HG03354 (cell line): Measurements from ENCODE around the gene HDAC11.

Experiments
- ATAC-seq: cut with Tn5 transposase; IDR thresholded peaks from one replicate; pipeline ENCODE4 v1.9.1; 2021; ENCODE audit warnings: mild to moderate bottlenecking; ENCODE audit not compliant: unreplicated experiment, poor library complexity, severe bottlenecking

HDAC11 gene

DNA sequence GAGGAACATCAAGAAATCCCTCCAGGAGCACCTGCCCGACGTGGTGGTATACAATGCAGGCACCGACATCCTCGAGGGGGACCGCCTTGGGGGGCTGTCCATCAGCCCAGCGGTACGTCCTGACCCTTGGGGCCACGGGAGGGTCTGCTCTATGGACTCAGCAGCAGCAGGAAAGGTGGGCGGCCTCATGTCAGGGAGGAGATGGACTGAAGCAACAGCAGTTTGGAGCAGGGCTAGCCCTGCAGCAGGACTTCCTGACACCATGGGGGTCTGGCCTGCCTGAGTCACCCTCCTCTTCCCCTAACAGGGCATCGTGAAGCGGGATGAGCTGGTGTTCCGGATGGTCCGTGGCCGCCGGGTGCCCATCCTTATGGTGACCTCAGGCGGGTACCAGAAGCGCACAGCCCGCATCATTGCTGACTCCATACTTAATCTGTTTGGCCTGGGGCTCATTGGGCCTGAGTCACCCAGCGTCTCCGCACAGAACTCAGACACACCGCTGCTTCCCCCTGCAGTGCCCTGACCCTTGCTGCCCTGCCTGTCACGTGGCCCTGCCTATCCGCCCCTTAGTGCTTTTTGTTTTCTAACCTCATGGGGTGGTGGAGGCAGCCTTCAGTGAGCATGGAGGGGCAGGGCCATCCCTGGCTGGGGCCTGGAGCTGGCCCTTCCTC is 24.2 kb downstream of the HDAC11 start:
- no peak for ATAC-seq

DNA sequence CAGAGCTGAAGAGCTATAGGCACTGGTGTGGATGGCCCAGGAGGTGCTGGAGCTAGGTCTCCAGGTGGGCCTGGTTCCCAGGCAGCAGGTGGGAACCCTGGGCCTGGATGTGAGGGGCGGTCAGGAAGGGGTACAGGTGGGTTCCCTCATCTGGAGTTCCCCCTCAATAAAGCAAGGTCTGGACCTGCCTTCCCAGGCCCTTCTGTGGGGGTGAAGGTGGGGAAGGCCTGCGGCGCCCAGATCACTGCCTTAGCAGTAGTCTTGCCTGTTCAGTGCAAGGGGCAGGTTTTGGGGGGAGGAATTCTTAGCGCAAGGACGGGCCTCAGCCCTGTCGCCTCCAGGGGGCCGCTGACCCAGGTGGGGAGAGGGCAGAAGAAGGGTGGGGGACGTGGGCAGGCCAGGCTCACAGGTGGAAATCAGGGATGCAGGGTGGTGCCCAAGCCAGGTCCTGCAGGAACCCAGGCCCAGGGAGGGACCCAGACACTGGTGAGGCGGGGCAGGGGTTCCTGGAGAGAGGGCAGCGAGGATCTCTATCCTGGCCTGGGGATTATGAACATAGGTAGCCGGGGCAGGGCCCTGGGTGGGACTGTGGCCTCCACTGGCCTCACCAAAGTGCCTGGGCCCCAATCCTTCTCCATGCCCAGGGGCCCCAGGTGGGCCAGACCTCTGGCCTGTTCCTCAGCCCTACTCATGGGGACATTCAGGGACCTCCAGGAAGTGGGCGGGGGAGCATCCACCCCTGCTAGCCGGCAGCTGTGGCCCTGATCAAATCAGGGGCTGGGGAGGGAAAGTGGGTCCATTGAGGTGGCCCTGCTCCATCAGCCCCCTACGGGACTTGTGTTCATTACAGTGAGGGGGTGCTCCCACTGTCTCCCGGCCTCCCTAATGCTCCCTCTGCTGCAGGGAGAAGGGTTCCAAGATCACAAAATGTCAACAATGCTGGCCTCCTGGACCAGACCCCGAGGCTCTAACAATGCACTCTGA is 25.3 kb downstream of the HDAC11 start:
- no peak for ATAC-seq

DNA sequence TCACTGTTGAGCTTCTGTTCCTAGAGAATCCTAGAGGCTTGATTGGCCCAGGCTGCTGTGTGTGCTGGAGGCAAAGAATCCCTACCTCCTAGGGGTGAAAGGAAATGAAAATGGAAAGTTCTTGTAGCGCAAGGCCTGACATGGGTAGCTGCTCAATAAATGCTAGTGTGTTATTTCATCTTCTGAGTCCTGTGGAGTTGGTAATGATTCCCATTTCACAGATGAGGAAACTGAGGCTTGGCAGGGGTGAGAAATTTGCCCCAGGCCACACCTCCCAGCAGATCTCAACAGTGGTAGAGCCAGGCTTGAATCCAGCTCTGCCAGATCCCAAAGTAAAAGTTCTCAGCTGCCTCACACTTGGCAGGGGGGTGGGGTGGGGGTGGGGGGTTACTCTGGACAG is 26.1 kb downstream of the HDAC11 start:
- ATAC-seq, result no peak

DNA sequence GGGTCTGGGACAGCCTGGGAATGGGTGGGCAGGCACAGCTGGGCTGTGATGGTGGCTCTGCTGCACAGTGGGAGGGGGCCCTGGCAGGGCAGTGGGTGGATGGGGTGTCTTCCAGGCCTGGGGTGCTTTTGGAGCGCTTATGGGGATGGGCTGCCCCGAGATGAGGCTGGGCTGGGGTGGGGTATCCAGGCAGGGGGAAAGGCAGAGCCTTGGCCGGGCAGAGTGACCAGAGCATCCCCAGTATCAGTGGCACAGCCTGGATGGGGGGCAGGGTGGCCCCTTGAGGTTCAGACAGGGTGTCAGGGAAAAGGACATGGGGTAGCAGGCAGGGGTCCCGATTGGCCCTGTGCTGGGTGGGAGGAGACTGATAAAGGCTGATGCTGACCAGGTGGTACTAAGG is 26.6 kb downstream of the HDAC11 start:
- ATAC-seq, result no peak

DNA sequence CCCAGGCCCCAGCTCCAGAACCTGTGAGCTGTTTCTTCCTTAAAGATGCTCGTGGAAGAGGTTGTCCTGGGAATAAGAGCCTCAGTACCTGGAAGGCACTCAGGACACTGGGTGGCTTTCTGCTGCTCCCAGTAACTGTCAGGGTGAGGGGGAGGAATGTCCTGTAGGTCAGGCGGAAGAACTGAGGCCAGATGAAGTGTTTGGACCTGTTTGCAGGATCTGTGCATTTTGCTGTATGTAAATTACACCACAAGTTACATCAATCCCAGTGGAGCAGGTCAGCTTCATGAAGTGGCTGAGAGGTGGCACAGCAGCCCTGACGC is 27.1 kb downstream of the HDAC11 start:
- ATAC-seq, result no peak

DNA sequence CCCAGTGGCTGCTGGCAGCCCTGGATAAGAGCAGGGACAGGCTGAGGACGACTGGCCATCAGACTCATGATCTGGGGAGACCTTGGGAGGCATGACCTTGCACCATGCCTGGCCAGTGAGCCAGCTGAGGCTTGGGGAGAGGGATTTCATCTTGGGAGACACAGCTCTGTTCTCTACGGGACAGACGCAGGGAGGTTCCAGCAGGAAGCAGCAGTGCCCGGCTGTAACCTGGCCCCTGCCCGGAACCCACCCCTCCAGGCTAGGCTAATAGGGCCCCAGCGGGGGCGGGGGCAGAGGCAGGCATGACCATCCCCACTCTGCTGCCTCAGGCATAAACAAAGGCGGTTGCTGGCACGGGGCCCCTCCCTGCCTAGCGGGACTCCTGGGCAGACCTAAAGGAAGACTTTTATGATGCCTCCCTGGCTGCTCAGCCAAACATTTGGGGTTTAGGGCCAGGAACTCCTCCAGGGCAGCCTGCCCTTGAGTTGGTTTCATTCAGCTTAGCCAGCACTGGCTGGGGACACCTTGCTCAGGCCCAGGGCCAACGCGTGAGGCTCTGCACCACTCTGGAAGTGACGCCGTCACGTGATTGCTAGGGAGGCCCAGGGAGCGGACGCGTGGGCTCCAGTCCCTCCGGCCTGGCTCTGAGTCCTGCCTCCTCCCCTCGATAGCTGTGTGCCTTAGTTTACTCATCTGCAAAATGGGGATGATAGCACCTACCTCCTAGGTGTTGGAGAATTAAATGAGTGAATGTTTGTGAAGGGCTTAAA is 27.6 kb downstream of the HDAC11 start:
- no peak for ATAC-seq

DNA sequence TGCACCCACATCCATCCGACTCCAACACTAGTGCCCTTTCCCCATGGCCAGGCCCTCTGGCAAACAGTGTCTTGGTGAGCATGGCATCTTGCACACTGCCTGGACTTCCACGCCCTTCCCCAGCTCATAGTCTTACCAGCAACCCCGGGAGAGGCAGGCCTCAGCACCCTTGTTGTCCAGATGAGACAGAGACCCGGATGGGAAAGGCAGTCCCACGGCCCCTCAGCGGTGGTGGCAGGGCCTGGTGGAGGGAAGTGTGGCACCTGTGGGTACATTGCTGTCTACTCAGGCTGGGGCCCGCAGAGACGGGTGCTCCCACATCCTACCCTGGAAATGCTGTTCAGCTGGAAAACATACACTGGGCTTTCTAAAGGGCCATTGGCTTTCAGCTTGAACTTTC is 28.4 kb downstream of the HDAC11 start:
- no peak for ATAC-seq

DNA sequence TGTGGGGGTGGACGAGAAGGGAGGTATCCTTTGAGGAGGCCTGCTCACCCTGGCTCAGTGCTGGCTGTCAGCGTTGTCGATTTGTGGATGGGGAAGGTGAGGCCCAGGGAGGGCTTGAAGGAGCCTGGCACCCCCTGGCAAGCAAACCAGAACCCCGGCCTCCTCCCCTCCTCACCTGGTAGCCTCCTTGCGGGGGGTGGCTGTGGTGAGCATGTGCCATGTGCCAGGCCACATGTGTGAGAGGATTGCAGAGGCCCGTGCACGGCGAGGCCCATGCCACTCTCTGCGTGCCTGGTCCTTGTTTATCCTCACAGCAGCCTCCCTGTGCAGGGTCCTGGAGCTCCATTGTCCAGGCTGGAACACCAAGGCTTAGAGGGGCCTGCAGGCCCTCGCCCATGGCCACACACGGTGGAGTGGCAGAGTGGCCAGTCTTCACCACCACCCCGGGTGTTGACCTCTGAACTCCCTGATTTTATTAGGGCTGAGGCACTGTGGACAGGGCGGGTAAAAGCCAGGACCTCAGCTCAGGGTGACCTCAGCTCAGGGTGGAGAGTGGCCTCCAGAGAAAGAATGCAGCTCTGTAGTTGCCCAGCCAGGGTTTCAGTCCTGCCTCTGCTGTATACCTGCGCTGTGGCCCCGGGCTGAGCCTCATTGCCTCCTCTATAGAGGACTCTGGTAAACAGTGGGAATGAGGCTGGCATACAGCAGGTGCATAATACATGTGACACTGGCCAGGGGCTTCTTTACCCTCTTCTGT is 29.1 kb downstream of the HDAC11 start:
- no peak for ATAC-seq

DNA sequence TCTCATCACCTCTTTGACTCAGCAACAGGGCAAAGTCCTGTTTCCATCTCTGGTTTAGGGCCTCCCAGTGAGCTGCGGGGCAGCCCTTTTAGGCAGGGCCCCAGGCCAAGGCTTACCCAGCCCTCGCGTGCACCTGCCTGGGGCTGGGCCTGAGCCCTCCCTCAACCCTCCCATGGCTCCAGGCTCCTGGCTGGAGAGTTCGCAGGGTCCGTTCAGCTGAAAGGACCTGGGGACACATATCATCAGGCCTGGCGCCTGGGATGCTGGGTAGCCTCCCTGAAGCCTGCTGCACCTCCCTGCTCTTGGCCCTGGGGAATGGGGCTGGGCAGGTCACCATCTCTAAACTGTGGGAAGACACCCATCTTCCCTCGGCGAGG is 29.7 kb downstream of the HDAC11 start:
- ATAC-seq, result no peak

DNA sequence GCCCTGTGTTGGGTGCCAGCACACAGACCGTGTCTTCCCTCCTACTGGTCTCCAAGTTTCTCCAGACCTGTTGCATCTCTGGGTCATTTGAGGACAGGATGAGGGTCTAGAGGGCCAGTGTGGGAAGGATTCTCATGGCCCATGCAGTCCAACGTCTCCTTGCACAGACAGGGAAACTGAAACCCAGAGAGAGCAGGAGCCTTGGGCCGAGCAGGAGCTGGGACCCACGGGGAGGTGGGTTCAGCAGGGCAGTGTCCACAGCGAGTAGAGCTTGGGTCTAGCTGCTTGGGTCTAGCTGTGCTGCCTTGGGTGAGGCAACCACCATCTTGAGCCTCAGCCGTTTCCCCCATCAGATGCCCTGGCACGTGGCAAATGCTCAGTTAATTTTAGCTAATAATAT is 32.3 kb downstream of the HDAC11 start:
- ATAC-seq, result no peak

DNA sequence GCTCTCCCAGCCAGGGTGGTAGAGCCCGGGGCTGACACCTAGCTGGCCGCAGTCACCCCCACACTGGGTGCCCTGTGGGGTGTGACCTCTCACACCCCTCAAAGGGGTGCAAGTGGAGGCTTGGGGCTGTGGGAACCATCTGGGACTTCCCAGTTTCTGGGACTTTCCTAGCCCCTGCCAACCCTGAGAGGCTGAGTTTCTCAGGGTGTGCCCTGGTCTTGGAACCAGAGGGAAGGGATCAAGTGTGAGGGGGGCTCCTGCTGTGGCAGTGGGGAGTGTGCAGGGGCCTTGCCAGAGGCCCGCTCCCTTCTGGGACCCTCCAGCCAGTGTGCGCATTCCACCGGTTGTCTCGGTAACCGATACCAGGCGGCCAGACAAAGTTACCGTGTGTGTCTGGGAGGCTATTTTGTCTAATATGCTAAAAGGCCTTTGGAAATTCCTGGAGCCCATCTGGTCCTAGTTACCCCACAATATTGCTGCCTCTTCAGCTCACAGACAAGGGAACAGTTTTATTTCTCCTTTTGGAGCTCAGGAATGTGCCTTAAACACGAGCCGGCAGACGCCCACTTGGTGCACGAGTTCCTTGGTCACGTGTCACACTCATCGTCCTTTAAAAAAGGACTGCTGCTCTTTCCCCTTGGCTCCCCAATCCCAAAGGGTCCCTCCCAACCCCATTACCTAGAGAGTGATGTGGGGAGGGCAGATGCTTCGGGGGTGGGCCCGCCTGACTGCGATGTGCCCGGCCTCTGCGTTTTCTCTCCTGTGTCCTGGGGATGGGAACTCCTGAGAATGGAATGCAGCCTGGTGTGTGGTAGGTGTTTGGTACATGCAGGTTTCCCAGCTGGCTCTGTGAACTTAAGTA is 33.2 kb downstream of the HDAC11 start:
- no peak for ATAC-seq

DNA sequence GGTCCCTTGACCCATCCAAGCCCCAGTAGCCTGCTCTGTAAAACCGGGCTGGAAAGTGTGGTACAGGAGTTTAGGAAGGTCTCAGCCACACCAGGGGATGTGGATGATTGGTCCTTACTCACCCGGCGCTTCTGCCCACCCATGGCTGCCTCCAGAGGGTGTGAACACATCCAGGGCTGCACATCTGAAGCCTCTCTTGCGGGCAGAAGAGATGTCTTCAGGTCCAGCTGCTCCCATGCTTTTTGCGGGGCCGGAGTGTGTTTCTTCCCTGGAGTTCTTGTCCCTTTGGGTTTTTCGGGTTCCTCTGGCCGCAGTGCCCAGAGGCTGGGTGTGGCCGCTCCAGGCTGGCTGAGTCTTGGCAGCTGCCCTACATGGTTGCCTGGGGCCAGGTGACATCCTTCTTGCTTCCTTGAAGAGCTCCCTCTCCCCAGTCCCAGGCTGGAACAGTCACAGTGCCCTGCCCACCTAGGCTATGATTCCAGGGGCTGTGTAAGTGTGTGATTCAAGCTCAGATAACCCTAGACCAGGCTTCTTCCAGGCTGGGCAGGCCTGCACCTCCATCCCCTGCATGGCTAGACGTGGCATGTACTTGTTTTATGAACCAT is 33.9 kb downstream of the HDAC11 start:
- ATAC-seq, result no peak

DNA sequence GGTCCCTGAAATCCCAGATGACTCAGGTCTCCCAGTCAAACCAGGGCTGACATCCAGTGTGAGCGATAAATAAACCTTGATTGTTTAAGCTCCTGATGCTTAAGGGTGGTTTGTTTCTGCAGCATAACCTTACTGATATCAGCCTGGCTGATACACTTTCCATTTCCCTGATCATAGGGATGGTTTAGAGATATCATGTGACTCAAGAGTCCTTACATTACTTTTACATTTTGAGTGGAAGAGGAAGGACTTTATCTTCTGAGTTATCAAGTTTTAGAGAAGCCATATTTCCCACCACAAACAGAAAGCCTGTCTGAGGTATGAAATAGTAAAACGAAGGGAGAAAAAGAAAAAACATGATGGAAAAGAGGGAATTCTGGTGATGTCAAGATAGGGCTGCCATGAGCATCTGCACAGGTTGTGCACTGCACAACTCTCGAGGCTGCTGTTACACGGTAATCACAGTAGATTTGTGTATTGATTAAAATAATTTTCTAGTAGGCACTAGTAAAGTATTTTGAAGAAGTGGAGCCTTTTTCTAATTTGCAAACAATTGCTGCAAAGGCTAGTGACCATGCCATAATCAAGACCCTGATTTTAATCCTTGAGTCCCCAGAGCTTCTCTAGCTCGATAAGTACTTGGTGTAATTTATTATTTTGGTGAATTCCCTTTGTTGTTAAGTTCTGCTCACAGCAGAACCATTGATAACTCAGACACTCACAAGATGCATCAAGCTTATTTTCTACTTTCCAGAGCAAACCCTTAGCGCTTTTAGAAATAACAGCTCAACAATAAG is 34.7 kb downstream of the HDAC11 start:
- no peak for ATAC-seq

DNA sequence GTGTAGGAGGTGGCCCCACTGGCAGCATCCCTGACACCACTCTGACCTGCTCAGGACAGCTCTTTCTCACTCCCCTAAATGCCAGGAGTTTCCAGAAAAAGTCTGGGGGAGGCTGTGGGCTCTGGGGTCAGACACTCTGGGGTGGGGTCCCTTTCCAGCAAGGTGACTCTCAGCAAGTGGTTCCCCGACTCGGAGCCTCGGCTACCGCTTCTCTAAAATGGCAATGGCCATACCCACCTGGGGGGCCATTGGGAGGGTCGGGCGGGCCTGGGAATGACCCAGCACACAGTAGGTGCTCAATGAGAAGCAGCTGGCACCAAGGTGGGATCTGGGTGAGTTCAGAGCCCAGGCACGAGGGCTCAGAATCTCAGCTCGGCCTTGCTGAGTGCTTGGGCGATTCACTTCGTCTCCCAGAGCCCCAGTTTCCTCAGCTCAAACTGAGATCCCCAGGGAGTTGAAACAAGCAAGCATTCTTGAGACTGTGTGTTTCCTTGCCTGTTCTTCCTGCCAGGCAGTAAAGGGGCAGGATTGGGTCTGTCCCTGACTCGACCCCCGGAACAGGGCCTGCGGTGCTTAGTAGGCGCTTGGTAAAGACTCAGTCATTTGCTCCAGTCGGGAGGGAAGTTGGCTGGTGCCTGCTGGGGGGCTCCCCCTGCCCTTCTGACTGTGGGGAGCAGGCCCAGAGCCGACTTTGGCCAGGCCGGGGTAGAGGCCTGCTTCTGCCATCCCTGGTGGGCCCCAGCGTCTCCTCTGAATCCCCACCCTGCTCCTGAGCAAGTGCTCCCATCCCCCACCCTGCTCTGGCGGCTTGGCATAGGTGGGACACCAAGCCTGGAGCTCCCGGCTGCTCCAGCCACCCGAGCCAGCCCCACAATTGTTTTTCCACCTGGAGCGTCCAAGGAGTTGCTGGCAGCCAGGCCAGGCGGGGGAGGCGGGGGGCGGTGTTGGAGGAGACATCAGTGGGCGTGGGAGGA is 36.0 kb downstream of the HDAC11 start:
- no peak for ATAC-seq

DNA sequence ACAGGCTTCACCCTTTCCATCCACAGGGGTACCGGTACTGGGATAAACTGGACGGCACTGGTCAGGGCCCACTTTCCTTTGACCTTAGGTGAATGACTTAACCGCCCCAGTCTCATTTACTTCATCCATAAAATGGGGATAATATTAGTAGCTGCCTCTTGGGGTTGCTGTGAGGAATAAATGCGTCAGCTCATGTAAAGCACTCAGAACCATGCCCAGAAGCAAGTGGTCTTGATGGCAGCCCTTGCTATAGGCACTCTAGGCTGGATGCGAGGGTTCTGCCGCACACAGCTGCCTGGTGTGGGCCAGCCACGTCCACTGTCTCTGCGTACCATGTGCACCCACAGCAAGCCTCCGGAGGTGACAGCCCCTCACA is 36.6 kb downstream of the HDAC11 start:
- no peak for ATAC-seq

DNA sequence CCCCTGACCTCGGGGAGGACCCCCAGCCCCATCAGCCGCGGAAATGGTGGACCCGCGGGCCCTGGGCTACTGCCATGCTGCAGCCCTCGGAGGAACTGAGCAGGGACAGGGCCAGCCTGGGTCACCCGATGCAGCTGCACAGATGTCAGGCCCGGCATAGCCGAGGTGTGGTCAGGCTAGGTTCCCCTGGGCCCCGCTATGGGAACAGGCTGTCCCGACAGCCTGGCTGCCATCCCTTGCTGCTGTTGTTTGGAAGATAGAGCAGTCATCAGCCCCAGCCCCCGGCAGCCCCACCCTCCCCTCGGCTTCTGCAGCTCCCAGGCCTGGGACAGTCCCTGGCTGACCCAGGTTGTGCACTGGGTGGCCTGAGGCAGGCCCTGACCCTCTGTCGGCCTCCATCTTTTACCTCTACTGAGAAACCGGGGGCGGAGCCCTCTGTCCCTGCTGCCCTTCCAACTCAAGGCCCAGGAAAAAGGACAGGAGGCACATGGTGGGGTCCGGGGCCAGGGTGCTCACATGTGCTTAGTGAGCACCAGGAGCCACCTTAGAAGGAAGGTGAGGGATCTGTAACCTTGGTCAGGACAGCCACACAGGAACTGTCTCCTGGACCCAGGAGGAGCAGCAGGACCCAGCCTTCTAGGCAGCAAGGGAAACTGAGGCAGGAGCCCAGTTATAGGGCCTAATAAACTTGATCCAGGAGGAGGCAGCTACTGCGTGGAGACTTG is 37.3 kb downstream of the HDAC11 start:
- ATAC-seq, result no peak
